HG03571 (cell line): Measurements from ENCODE around the gene GRM8.
A peak's percentile ranks its signal among the peaks of the same experiment; 100 is the strongest.

Experiments used
- ATAC-seq: cut with Tn5 transposase; IDR thresholded peaks from one replicate; pipeline ENCODE4 v1.9.1; 2021; ENCODE audit not compliant: unreplicated experiment

GRM8 gene

DNA sequence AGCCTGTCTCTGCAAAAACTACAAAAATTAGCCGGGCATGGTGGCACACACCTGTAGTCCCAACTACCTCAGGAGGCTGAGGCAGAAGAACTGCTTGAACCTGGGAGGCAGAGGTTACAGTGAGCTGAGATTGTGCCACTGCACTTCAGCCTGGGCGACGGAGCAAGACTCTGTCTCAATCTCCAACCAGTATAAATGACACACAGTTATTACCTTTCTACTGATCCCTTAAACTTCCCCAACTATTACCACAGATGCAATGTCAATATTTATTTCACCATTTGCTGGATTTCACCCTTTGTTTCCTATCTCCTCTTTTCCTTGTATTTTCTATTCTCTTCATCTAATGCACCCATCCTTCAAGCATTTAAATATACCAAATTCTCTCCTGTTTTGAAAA lies 431.8 kb downstream of the GRM8 start:
- no peak for ATAC-seq

DNA sequence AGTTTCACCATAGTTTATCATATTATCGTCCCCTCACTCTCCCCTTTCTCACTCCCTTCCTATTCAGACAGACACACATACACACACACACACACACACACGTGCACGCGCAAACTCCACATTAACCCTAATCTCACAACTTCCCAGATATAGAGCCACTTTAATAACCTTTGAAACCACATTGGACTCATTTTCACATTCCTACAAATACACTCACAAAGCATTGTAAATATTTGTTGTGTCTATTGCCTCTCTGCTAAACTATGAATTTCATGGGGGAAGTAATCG lies 433.6 kb downstream of the GRM8 start:
- no peak for ATAC-seq

DNA sequence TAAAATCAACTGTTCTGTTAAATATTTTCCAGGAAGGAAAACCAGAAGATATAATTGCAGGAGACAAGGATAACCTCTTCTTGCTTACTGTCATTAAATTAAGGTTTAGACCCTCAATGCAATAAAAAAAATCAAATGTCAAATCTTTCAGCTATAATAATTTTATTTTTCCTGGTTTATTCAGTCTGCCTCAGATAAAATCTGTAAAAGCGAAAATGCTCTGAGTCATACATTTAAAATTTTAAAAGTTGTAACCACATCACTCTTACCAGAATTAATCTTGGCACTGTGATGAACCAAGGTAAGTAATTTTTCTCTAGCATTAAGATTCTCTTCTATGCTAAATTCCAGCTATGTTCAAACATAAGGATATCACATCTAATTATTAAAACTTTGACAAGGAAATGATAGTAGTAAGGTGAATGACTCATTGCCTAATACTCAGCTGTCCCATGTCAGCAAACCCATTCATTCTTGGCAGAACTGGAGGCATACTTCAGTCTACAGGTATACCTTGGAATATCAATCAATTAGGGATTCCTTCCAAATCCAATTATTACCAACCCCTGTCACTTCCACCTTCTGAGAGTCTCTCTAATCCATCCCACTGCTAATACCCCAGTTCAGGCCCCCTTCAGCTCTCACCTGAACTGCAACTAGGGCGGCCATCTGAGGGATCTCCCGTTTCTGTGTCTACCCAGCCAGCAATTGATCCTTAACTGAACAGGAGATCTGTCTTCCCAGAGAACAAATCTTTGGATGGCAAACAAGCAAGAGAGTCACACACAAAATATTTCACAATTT lies 434.1 kb downstream of the GRM8 start:
- no peak for ATAC-seq

DNA sequence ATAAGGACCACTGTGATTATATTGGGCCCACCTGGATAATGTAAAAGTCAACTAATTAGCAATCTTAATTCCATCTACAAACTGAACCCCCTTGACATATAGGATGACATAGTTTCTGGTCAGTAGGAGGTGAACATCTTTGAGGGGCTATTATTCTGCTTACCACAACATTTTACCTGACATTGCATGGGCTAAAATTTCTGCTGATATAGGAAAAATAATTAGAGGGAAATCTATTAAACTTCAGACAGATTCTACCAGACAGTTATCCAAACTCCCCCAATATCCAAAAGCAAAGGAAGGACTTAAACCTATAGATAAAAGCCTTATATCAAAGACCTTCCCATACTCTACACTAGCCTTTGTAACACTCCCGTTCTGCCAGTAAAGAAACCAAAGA lies 443.6 kb downstream of the GRM8 start:
- ATAC-seq, result no peak

DNA sequence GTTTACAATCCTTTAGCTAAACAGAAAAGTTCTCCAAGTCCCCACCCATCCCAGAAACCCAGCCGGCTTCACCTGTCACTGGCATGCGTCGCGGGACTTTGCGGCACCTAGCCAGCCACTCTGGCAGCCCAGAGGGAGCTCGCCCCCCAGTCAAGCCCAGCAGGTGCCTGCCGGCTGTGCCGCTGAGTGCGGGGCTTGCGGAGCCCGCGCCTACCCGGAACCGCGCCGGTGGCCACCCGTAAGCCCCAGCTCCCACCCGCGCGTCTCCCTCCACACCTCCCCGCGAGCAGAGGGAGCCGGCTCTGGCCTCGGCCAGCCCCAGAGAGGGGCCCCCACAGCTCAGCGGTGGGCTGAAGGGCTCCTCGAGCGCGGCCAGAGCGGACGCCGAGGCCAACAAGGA lies 446.1 kb downstream of the GRM8 start:
- ATAC-seq, result no peak

DNA sequence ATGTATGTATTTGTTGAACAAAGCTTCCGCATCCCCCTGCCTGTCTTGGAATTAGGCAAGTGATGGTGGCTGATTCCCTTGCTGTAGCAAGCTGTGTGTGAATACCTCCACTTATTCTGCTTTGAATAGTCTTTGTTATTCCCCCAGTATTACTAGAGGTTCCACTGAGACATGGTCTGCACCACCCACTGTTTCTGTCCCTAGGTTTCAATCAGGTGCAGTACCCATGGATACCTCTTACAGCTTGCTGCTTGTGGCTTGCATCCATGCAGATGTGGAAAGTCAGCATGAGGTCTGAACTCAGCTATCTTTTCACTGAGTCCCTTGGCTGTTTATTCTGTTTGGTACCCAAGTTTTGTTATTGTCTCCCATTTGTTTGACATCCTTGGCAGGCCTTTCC lies 447.4 kb downstream of the GRM8 start:
- no peak for ATAC-seq

DNA sequence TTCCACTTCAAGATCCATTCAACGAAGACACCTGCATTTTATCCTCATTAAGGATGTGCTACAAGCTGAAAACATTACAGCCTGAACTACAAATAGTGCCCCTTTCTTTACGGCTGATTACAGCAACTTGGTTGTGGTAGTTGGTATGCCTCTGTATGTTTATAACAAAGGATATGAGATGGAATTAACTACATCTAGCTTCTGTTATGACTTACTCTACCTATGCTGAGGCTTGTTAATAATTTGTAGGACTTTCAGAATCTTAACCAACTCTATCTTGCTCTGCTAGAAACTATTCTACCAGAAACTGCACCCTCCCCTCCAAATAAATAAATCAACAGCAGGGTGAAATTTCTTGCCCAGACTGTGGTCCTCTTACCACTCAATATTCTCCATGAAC lies 448.1 kb downstream of the GRM8 start:
- peak; percentile 93 for ATAC-seq

DNA sequence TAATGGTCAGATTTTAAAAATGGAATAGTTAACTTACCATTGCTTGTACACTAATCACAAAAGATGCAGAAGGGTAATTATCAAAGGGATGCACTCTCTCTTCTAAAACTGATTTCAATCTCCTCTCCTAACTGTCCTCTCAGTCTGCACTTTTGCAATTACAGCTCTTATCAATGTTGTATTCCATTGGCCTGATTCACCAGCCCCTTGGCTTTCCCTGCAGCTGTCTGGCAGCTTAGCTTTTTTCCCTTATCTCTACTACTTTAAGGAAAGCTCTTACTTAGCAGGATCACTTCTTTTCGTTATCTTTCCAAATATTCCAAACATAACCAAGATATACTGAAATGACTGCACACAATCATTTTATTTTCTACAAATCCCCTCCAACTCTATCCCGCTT lies 448.8 kb downstream of the GRM8 start:
- ATAC-seq, result no peak

DNA sequence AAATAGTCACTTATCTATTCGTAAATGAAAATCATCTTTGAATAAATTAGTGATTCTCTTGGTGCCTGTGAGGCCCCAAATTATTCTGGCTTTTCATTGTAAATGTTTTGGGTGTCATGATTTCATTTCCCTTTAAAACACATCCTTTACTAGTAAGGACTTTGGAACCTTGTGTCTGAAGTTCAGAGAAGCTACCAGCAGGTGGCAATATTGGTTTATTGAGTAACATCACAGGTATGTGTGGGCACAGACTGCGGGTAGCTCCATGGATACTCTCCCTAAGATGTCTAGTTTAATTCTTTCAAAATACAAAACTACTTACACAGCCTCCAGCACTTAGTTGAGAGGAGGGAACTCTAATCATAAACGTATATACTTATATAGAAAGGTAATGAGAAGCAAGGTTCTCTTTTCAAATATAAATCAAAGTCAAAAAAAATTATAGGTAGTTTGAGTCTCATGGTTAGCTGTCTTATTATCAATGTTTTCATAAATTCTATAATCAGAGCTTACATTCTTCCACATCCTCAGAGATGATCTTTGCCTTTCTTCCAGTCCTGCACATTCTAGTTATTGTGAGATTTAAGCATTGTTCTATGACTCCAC lies 449.6 kb downstream of the GRM8 start:
- peak; percentile 78 for ATAC-seq

DNA sequence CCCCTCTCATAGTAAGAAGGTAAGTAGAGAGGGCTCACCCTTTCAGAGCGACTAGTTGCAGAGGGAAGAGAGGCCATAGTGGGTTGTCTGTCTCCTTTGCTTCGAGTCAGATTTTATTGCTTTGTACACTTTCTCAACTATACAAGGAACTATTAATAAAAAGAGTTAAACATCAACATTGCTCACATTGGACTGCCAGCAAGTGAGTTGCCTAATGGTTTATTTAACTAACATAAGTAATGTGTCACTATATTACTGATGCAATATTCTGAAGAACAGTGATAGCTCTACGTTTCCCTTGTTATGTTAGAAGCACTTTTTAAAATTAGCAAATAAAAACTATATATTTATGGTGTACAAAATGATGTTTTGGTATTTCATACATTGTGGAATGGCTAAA lies 451.0 kb downstream of the GRM8 start:
- ATAC-seq, result no peak

DNA sequence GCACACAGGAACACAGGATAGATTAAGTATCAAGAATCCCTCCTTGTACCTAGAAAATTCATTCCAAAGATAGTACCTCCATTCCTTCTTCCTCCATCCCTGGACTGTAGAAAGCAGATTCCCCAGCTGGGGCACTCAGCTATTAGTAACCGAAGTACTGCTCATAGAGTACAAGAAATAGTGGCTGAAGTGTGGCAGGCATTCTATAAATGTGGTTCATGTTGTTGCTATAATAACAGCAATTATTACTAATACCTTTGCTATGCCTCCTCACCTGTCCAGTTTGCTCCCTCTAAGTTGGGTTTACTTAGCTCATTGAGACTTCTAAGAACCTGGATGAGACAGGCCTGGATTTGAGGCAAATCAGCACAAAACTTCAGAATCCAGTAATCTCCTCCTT lies 453.2 kb downstream of the GRM8 start:
- no peak for ATAC-seq

DNA sequence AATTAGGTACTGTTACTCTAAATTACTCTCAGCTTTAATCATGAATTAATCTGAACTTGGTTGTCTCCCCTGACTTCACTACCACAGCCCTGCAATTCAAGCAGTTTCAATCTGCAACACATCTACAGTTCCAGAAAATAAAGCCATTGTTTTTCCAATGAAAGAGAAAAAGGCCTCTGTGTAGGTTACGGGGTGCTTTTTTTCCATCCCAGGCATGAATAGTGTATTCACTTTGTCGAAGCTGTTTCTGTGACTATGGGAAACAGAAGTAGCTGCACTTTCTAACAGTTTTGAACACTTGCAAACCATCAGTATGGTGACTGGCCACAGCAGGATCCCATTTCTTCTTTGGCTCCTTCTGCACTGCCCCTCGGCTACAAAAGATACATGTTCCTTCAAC lies 460.2 kb downstream of the GRM8 start:
- no peak for ATAC-seq

DNA sequence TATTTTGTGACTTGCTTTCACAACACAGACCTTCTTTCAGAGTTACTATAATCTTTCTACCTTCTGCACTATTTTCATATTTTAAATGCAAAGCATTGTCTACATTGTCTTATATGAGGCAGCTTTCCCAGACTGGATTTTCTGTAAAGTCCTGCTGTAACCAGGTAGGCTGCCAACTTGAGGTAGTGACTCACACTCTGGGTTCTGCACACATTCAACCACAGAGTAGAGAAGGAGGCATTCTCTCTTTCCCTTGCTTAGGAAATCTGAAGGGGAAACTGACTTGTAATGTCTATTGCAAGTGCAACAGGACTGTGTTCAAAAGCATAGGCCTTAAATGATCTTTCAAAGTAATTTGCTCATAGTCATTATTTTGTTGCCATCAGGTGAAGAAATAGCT lies 461.4 kb downstream of the GRM8 start:
- no peak for ATAC-seq

DNA sequence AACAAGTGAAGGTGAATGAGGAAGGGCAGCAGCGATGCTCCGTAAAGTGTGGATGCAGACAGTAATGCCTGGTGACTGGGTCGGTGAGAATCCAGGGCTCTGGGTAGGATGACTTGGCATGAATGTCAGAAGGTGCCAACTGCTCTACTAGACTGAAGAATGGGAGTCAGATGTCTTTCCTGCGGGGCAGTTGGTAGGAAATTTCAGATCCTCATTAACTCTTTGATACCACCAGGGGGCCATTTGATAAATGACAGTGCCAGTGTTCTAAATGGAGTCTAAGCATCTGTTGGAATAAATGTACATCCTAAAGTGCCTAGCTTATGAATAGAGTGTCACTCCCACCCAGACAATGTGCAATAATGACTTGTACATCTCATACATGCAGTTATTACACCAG lies 462.0 kb downstream of the GRM8 start:
- ATAC-seq, result no peak

DNA sequence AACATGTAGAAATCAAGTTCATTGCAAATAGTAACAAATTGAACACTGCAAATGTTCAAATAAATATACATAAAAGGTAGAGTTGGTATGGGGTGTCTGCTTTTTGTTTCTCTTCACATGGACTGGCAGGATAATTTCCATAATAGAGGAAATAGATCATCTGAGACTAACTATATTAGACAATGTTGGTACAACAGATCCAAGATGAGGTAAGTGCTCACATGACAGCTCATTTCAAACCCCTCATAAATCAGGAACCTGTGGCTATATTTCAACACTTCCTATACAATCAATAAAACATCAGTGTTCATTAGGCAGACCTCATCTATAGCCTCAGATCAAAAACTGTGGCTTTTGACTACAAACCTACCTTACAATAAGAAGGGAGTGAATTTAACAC lies 469.1 kb downstream of the GRM8 start:
- ATAC-seq, result no peak

DNA sequence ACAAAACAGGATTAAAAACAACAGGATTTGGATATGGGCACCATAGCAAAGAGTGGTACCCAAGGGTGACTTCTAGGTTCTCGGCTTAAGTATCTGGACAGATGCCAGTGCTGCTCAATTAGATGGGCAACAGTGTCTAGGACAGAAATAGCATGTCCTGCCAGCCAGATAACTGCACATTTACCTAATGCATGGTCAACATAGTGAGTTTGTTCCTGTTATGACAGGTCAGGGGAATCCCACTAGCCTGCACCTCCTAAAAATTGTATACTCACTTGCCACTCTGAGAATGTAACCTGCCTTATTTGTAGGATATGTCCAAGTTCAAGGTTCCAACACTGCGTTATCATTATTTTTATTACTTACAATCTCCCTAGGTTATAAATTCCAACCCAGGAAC lies 471.7 kb downstream of the GRM8 start:
- peak; percentile 65 for ATAC-seq

DNA sequence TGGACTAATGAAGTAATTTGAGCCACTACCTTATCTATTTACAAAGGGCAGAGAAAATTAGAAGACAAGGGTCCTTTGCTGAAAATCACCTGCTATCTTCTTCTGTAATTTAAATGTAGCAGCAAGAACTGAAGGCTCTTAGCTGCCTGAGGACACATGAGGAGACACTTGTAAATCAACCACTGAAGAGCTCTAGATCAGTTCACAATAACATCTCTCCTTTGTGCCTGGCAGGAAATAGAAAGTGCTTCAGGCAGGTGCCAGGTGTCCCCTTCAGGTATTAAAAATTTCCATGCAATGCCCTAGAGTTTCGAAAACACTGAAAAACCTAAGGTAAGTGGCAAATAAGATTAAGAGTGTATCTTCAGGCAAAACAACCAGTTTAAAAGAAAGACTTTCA lies 474.6 kb downstream of the GRM8 start:
- ATAC-seq, result no peak

DNA sequence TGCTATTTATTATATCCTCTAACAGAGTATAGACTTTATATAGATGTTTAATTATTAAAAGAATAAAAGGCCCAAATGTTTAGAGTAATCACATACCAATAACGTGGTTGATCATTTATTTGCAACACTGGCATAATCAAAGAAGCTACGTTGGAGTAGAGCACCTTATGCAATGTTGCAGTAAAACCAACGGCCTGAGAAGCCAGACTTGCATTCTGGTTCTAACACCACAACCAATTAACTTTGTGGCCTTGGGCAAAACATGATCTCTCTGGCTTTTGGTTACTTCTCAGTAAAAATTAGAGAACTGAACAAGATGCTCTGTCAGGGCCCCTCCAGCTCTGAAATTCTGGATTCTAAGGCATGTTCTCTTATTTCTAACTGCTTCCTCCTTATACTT lies 476.2 kb downstream of the GRM8 start:
- no peak for ATAC-seq

DNA sequence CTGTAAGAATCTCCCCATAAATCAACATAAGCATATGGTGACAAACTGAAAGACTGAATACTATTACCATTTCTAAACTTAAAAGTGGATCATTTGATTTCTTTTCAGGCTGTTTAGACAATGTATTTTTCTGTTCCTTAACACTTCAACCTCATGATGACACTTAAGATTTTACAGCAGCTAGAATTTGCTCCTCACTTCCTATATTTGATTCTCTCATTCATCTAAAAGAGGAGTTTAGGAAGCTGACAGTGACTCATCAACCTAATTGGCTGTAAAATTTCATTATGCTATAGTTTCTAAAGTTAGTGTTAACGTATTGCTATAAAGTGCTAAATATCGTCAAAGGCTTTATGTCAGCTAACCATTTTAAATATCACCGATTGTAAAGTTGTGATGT lies 478.7 kb downstream of the GRM8 start:
- ATAC-seq, result no peak

DNA sequence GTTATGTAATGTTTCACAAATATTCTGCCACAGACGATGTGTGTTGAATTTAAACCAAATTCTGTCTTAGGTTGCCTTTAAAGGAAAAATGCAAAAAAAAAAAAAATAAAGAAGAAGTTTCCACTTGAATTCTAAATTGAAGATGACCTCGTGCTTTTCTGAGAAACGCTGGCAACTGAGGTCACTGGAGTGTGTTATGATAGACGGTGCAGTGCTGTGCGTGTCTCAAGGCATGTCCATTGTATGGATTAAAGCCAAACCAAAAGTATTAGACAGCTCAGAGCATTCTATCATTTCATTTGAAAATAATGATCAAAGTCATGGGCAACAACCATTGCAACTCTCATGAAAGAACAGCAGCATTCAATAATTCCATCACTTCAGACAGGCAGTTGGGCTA lies 483.9 kb downstream of the GRM8 start:
- no peak for ATAC-seq

DNA sequence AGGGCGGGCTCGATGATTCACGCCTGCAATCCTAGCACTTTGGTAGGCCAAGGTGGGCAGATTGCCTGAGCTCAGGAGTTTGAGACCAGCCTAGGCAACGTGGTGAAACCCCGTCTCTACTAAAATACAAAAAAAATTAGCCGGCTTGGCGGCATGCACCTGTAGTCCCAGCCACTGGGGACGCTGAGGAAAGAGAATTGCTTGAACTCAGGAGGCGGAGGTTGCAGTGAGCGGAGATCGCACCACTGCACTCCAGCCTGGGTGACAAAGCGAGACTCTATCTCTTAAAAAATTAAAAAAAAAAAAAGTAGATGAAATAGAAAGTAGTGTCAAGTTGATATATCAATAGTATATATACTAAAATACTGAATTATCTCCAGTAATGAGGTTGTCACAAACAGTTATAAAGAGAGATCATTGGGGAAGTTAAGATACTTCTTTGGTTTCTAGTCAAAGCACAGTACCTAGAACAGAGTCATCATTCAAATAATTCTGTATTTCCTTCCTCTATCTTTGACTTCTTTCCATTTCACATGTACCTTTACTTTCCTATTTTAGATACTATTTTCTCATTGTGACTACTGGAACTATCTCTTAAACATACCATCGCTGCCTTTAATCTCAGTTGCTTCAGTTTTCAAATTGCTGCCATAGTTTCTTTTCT lies 491.7 kb downstream of the GRM8 start:
- no peak for ATAC-seq

DNA sequence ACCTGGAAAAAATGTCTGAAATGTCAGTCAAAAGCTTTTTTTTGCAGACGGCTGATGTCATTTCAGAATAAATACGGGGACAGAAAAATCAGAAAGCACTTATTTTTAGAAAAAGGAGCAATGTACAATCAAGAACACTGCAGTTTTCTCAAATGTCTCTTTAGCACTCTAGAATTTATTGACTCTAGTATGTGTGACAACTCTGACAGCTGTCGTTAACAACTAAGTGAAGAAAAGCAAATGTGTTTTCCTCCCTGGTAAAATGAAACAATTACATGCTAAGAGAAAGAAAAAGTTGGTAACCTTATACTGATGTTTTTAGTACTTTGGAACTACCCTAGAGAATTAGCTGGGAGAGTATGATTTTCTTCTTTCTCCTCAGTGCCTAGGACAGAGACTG lies 497.4 kb downstream of the GRM8 start:
- ATAC-seq, result no peak
